Psoas muscle (tissue), 8 donors: ENCODE measurements around the gene BPIFA1. TPM values are rescaled to one million over a fixed set of nuclear protein-coding genes. Genes with fewer than 3 reads are reported as not detected.

ENCODE experiments used
- ATAC-seq, 4 donors: fragments of 200-7000 bp; cut with Tn5 transposase; one replicate each; pipeline ENCODE4 v1.9.1; 2020; ENCODE audit warnings: moderate library complexity in 3 of 4, mild to moderate bottlenecking in 2 of 4
- DNase-seq, 2 donors: peaks; one replicate each; pipeline ENCODE4 v3.0.0-alpha.2; 2020
- H3K27ac ChIP-seq: fragments of 200-600 bp; one replicate; pipeline ENCODE4 v1.8.0; 2022
- H3K27me3 ChIP-seq, 3 donors: fragments of 200-600 bp in 1 of 3; one replicate each; pipeline versions ENCODE4 v1.6.1 to v1.8.0; 2013 to 2022; ENCODE audit warnings: low read length in 2 of 3, mild to moderate bottlenecking in 2 of 3, moderate library complexity in 1 of 3; ENCODE audit not compliant: insufficient read depth in 3 of 3
- H3K36me3 ChIP-seq, 2 donors: fragments of 200-600 bp in 1 of 2; one replicate each; pipeline versions ENCODE4 v1.6.1 to v1.8.0; 2013 to 2022; ENCODE audit warnings: low read depth in 1 of 2, mild to moderate bottlenecking in 1 of 2, moderate library complexity in 1 of 2; ENCODE audit not compliant: insufficient read depth in 1 of 2
- H3K4me1 ChIP-seq: fragments of 200-600 bp; one replicate; pipeline ENCODE4 v1.8.0; 2022
- H3K4me3 ChIP-seq: fragments of 200-600 bp; one replicate; pipeline ENCODE4 v1.8.0; 2022; ENCODE audit warnings: mild to moderate bottlenecking
- H3K9me3 ChIP-seq: fragments of 200-600 bp; one replicate; pipeline ENCODE4 v1.8.0; 2022
- WGBS, 3 donors: extraction: QIAGEN DNeasy Blood & Tissue Kit; methylation state at CpG; one replicate each; pipeline versions ENCODE4 v1.1.6 to v1.1.7; 2013; 5-methylcytosine and 5-hydroxymethylcytosine counted together
- intact Hi-C, 2 donors: fragments of 100-400 bp; cut with DNase I; formaldehyde crosslinking; loops; one replicate each; pipeline versions ENCODE4 v1.11.0 to v1.14.2; 2022
- polyA plus RNA-seq, 3 donors: library from polyadenylated mRNA; stranded (reverse); fragments of 200-250 nt; gene quantifications; one replicate each; pipeline ENCODE4 v1.2.3, GENCODE V29; 2013
- total RNA-seq, 4 donors: library from RNA; stranded (reverse); fragmentation: NEBNext Ultra II Directional in 2 of 4; extraction: Animal tissue kit (Norgen Biotek cat#: 25700) in 2 of 4; gene quantifications; one replicate each; pipeline versions ENCODE4 v1.2.1 to v1.2.4, GENCODE V29; 2021 to 2023
- TF ChIP-seq, protein P1 (sequence below): fragments of 200-600 bp; IDR thresholded peaks from one replicate; pipeline ENCODE4 v1.8.0; 2022; ENCODE audit warnings: antibody characterized with exemption
- donor health status: healthy with polysubstance abuse.
- donor health status: DM: no; HTN: no; CAD: no; lungs with moderate emphysema.
- donor health status: Bipolar disorder and iron deficiency.
- donor health status: healthy.
- donor health status: DM: yes; HTN: yes; CAD: no.
- donor health status: DM: no; HTN: no; CAD: no.
- donor health status: DM: no; HTN: no; CAD: no.
- donor health status: DM: yes; HTN: yes; CAD: no.

Gene BPIFA1
- total and polyA plus RNA-seq, 7 donors = not detected

- WGBS, 3 donors = 29 to 40% (median 38%) methylated on average over 1 of the region's 1 CpG
- no peak for ATAC-seq
- Histone ChIP-seq H3K4me1 (no peaks in the 10 kb centered on the region), H3K36me3 (no peaks in the 10 kb centered on the region), H3K27me3 (peaks cover 0 to 3% (median 2%) of the 10 kb centered on the region in 3 donors), H3K9me3 (no peaks in the 10 kb centered on the region), H3K27ac (no peak overlapping the region), H3K4me3 (no peak overlapping the region)
- TF ChIP-seq, protein P1, sequence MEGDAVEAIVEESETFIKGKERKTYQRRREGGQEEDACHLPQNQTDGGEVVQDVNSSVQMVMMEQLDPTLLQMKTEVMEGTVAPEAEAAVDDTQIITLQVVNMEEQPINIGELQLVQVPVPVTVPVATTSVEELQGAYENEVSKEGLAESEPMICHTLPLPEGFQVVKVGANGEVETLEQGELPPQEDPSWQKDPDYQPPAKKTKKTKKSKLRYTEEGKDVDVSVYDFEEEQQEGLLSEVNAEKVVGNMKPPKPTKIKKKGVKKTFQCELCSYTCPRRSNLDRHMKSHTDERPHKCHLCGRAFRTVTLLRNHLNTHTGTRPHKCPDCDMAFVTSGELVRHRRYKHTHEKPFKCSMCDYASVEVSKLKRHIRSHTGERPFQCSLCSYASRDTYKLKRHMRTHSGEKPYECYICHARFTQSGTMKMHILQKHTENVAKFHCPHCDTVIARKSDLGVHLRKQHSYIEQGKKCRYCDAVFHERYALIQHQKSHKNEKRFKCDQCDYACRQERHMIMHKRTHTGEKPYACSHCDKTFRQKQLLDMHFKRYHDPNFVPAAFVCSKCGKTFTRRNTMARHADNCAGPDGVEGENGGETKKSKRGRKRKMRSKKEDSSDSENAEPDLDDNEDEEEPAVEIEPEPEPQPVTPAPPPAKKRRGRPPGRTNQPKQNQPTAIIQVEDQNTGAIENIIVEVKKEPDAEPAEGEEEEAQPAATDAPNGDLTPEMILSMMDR = no peak
- DNase-seq = no peak
- intact Hi-C loops = no loop called here
Observed at GRCh38 chr20:33249456-33249855, 13.7 kb downstream of the BPIFA1 start.

GRCh38 chr20:33250666-33251065, 14.9 kb downstream of the BPIFA1 start:
- no peak for DNase-seq
- Histone ChIP-seq H3K27me3 (peaks cover 0 to 7% (median 2%) of the 10 kb centered on the region in 3 donors), H3K9me3 (no peaks in the 10 kb centered on the region), H3K4me3 (no peak overlapping the region), H3K4me1 (no peaks in the 10 kb centered on the region), H3K36me3 (no peaks in the 10 kb centered on the region), H3K27ac (no peak overlapping the region)
- WGBS, 3 donors = 36 to 43% (median 39%) methylated on average over 2 of the region's 2 CpGs
- intact Hi-C loops = no loop called here
- TF ChIP-seq, protein P1 = no peak
- no peak for ATAC-seq

DNA sequence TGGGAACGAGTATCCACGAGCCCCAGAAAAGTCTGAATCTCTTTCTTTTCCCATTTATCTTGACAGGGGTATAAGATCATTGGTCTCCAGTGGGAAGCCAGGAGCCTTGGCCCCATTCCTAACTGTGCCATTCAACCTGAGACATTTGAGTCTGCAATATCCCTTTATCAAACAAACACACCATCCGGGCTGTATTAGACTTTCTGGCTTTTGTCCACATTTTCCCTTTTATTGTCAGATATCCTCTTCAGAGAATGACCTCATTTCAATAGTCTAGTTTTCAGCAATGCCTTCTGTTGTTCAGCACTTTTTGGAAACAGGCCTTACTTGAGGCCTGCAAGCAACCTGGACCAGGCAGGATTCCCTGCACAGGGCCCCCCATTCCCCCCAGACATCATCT, 15.7 kb downstream of the BPIFA1 start:
- no peak for ATAC-seq
- H3K27ac ChIP-seq = no peak overlapping the region
- 59 to 65% (median 62%) methylated on average over 3 of the region's 3 CpGs for WGBS, 3 donors

GRCh38 chr20:33252460-33252859, 16.7 kb downstream of the BPIFA1 start:
- Histone ChIP-seq H3K4me1 (no peaks in the 10 kb centered on the region), H3K9me3 (no peaks in the 10 kb centered on the region), H3K36me3 (no peaks in the 10 kb centered on the region), H3K27me3 (peaks cover 0 to 7% (median 2%) of the 10 kb centered on the region in 3 donors), H3K27ac (no peak overlapping the region), H3K4me3 (no peak overlapping the region)
- ATAC-seq (no peak), DNase-seq (no peak)
- TF ChIP-seq, protein P1 = no peak
- 84 to 89% (median 87%) methylated on average over 3 of the region's 3 CpGs for WGBS, 3 donors
- intact Hi-C loops = no loop called here

More for the DNA sequence above, 15.7 kb downstream of the BPIFA1 start:
- Histone ChIP-seq H3K4me1 (no peaks in the 10 kb centered on the region), H3K4me3 (no peak overlapping the region), H3K9me3 (no peaks in the 10 kb centered on the region), H3K27me3 (peaks cover 0 to 7% (median 2%) of the 10 kb centered on the region in 3 donors), H3K36me3 (no peaks in the 10 kb centered on the region)
- TF ChIP-seq, protein P1 = no peak
- no peak for DNase-seq
- intact Hi-C loops = no loop called here

DNA sequence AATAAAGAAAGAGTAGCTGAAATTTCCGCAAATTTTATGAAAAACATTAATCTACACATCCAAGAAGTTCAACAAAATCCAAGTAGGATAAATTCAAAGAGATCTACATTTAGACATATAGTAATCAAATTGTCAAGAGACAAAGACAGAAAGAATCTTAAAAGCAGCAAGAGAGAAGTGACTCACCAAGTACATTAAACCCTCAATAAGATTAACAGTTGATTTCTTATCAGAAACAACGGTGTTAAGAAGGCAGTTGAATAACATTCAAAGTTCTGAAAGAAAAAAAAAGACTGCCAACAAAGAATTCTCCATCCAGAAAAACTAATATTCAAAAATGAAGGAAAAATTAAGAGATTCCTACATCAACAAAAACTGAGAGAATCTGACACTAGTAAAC, 19.2 kb downstream of the BPIFA1 start:
- WGBS, 3 donors = 77 to 83% (median 83%) methylated on average over 2 of the region's 2 CpGs
- H3K9me3 ChIP-seq = no peaks in the 10 kb centered on the region
- no peak overlapping the region for H3K4me3 ChIP-seq
- no peaks in the 10 kb centered on the region for H3K36me3 ChIP-seq
- no peak overlapping the region for H3K27ac ChIP-seq
- H3K27me3 ChIP-seq = peaks cover 0 to 7% (median 0%) of the 10 kb centered on the region in 3 donors
- DNase-seq (no peak), ATAC-seq (no peak)
- H3K4me1 ChIP-seq = no peaks in the 10 kb centered on the region
- intact Hi-C loops = no loop called here
- TF ChIP-seq, protein P1 = no peak
